NCI-H1105 (cell line): ENCODE measurements around the gene TIMM9.
A peak's percentile ranks its signal among the peaks of the same experiment; 100 is the strongest.
"Not testable (repeated sequence)": the region's sequence is repeated elsewhere in the genome, so short reads cannot be mapped to it uniquely, and the experiment has no call there.

ENCODE experiments used
- DNase-seq: peaks from one replicate; lab custom pipeline; 2025; lab: John Stamatoyannopoulos, UW

Gene TIMM9

GRCh38 chr14:58398495-58398894 is 28.8 kb downstream of the TIMM9 start:
- no peak for DNase-seq

DNA sequence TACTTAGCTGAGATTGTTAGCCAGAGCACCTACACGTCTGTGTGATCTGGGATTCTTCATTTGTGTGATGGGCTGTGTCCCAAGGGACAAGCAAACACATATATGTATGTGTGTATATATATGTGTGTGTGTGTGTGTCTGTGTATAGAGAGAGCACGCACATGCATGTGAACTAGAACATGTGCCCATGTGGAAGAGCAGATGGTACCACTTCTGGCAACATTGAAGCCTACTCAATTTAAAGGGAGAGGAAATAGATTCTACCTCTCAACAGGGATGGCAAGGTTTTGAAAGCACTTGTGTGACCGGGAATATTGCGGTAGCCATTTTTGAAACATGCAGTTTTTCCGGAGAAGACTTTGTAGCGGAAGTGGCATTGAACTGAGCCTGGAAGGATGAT is 30.2 kb downstream of the TIMM9 start:
- no peak for DNase-seq

DNA sequence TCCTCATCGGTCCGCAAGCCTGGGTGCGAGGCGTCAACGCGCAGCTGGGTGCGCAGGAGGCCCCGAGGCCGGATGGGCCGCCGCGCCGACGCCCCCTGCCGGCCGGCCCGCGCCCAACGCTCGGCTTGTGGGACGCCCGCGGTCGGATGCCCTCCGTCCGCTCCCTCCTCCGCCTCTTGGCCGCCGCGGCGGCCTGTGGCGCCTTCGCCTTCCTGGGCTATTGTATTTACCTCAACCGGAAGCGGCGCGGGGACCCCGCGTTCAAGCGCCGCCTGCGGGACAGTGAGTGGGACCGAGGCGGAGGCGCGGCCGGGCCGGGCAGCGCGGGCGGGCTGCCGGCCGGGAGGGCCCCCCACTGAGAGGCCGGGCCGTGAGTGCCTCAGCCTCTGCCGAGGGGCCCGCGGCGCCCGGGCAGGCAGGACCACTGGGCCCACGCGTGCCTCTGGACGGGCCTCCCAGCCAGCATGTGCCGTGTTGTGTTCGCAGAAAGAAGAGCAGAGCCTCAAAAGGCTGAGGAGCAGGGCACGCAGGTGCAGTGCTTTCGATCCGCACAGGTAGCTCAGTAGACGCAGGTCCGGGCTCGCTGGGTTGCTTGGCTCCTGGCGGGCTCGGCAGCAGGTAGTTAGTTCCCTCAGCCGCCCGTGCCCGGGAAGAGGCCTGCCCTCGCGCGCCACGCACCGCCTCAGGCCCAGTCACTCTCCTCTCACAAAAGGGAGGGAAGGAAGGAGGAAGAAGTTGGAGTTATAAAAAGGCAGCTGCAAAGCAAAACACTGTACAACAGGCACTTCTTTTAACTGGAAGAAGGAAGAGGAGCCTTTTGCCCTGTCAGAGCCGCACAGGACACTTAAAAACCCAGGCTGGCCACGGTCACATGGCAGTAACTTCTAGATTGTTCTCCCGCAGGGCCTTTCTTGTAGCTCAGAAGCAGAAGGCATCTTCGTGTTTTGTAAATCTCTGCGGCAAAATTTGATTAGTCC is 31.2 kb downstream of the TIMM9 start, which contains the start of gene TOMM20L:
Gene TOMM20L, plus strand, starts transcription at position 119 of the 977 bp plus-strand sequence. Its CDS starts 28 bp downstream, at position 147.
- DNase-seq: peak; percentile 63

DNA sequence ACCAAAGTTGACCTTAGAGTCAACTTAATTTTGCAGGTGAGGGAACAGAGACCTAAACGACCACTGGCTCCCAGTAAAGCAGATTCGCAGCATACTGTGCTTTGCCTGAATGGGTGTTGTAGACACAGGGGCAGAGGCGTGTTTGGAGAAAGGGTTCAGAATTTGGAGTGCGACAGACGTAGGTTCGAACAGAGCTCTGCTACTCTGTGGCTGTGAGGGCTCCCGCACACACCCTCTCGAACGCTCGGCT is 31.8 kb downstream of the TIMM9 start:
- no peak for DNase-seq

DNA sequence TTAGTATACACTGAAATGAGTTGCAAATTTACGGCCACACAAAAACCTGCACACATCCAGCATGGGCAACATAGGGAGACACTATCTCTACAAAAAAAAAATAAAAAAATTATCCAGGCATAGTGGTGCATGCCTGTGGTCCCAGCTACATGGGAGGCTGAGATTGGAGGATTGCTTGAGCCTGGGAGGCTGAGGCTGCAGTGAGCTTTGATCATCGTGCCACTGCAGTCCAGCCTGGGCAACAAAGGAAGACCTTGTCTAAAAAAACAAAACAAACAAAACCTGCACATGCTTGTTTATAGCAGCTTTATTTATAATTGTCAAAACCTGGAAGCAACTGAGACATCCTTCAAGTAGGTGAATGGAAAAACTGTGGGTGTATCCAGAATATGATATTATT is 36.5 kb downstream of the TIMM9 start:
- DNase-seq: no peak

DNA sequence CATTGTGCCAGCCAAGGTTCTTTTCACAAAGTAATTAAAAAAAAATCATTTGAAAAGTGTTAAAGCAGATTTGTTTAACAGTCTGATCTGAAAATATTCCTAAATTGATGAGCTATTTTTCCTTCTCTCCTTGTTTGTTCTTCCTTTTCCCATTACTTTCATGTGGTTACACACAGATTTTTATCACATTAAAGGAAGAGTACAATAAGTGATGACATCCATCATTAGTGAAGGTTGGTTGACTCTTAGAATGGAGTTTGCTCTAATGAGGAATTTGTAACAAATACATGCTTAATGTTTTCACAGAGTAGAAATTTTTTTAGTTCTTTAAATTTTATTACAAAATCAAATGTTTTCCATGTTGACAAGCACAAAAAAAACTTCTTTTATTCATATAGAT is 50.5 kb downstream of the TIMM9 start:
- no peak for DNase-seq

GRCh38 chr14:58368956-58369355 is 58.4 kb downstream of the TIMM9 start:
- no peak for DNase-seq

DNA sequence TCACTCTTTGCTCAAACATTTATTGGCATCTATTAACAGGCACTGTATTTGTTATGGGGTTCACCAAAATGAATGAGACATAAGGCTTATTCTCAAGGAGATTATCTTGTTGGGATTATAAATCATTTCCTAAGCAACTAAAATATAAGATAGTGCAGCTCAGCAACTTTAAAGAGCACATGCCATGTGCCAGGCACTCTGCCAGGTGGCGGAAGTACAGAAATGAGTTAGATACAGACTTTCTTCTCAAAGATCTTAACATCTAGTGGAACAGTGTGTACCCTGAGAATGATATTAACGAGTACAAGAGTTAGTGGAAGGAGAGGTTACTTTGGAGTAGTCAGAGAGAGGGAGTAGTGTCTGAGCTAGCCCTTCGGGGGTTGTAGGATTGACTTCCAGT is 60.0 kb downstream of the TIMM9 start:
- DNase-seq: no peak

- no peak for DNase-seq
Observed at GRCh38 chr14:58364316-58364715, 63.0 kb downstream of the TIMM9 start.

- DNase-seq: peak; percentile 35
Observed at GRCh38 chr14:58362798-58363412, 64.4 kb downstream of the TIMM9 start.

GRCh38 chr14:58362272-58362671 is 65.1 kb downstream of the TIMM9 start:
- DNase-seq: not testable (repeated sequence)
